Measurements from ENCODE around the gene KRTAP4-9.
A peak's percentile ranks its signal among the peaks of the same experiment; 100 is the strongest.
"Not testable (repeated sequence)": the region's sequence is repeated elsewhere in the genome, so short reads cannot be mapped to it uniquely, and the experiment has no call there.

The KRTAP4-9 gene

DNA sequence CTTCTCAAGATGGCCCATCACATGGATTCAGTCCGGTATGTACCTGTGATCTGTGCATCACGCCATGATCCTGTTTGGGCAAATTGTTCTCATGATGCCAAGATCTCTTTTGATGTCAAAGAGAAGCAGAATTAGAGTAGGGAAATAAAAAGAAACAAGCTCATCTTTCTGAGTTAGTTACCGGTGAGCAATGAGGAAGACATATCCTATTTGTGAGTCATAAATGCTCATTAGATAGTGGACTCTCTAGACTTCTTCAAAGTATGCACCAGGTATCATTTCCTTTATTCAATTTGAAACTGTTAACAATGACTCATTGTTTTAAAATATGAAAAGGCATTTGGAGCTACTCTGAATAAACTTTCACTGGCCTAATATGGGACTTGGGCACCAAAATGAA is 26.8 kb downstream of the KRTAP4-9 start:
- no peak for DNase-seq (ENCODE audit: low spot score)

DNA sequence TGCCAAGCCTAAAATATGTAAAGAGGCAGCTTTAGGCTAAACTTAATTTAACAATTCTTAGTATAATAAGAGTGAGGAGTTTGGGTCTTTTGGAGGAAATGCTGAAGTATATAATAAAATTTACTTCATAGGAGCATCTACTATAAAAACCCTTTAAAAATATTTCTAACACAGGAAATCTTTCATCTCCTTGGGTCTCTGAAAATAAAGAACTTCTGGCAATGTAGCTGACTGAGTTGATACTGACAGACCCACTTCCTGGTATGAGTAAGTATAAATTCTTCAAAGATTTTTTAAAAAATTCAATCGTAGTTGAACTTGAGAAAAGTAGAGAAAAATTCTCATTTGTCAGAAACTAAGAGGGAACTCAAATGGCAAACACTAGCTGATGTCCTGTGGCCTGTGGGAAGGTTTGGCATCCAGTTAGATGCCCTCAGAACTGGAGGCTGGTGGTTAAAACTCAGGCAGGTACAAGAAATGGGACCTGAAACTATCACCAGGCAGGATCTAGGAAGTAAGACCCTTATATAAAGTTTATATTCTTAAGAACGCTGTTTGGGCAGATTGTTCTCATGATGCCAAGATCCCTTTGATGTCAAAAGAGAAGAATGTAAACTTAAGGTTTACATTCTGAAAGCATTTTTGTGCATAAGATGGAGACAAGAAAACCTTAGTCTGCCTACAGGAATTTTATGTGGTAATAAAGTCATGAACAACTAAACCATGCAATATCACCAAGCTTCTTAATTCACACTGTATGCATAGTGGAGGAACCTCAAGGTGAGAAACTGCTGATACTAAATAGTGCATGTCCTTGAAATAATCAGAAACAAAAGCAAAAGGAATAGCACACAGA is 28.9 kb downstream of the KRTAP4-9 start:
- DNase-seq (ENCODE audit: low spot score) = peak; percentile 16

DNA sequence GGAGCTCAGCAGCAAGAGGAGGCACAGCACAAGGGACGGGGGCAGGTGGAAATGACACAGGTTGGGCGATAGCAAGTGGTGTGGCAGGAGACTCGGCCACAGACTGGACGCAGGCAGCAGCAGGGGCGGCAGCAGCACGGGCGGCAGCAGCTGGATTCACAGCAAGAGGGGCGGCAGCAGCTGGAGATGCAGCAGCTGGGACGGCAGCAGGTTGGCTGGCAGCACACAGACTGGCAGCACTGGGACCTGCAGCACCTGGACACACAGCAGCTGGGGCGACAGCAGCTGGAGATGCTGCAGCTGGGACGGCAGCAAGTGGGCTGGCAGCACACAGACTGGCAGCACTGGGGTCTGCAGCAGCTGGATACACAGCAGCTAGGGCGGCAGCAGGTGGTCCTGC is 34.7 kb downstream of the KRTAP4-9 start:
- DNase-seq (ENCODE audit: low spot score) = not testable (repeated sequence)

DNA sequence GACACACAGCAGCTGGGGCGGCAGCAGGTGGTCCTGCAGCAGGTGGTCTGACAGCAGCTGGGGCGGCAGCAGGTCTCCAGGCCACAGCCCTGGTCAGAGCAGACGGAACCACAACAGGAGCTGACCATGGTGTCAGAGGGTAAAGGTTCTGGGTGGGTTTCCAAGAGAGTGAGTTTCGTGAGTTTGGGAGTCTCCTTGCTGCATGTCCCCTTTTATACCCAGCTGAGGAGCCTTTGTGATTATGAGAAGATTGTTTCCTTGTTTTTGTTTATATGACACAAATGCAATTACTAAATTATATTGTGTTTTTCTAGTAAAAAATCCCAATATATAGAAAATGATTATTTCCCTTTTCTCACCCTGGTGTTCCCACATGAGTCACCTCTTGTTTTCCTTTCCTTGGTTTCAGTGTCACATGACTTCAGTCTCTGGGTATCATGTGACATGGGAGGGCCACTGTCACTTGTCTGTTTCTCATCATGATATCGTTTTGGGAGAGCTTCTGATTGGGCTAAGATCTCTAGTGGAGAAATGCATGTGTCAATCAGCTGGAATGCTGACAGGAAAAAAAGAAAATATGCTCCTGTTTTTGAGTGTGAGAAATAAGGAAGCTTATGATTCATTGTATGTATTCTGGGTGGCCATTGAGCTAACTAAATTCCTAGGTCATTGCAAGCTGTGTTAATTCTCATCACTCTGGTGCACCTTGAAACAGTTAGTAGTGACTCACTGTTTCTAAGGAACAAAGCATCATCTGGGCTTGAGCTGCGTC is 35.4 kb downstream of the KRTAP4-9 start, which contains the start of gene KRTAP4-6:
TSS of gene KRTAP4-6 (minus strand) at position 185 of the 772 bp plus-strand sequence. CDS start at position 128, 57 bp downstream.
- peak; percentile 35 for DNase-seq (ENCODE audit: low spot score)

DNA sequence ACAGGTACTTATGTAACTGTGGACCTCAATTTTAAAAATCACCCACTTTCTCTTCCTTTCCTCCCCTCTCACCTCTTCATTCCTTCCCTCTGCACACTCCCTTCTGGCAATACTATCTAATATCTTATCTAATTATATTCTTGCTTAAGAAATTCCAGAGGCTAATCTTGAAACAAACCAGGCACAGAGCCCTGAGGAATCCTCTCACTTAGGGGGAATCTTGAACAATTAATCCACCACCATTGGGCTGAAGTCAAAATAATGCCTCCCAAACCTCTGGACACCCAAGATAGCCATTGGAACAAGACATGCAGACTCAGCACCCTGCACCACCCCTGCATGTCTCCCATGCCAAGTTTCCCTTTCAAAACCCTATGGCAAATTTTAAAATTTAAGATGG is 36.2 kb downstream of the KRTAP4-9 start:
- DNase-seq (ENCODE audit: low spot score) = no peak

DNA sequence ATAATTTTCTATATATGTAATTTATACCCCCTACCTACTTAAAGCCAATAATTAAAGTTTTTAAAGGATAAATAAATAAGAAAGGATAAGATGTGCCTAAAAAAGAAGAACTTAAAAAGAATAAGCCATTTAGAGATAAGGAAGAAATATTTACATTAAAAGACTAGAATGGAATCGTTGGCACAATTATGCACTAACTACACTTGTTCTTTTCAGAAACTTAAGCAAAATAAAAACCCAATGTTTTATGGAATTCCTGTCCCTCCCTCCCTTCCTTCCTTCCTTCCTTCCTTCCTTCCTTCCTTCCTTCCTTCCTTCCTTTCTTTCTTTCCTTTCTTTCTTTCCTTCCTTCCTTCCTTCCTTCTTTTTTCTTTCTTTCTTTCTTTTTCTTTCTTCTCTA is 39.7 kb downstream of the KRTAP4-9 start:
- no peak for DNase-seq (ENCODE audit: low spot score)

DNA sequence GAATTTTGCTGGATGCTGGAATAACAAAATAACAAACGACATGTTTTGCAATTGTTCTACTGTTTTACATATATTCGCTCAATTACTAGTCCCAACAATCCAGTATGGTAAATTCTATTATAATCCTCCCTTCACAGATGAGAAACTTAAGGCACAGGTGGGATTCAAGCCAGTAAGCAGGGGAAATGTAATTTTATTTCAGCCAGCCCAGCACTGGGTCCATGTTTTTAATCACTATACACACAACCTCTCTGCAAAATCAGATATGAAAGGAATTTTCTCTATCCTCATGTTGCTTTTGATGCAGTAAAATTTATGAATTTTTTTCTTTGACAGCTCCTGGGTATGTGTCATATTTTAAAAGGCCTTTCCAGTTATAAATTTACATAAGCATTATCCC is 40.1 kb downstream of the KRTAP4-9 start:
- DNase-seq (ENCODE audit: low spot score) = no peak

DNA sequence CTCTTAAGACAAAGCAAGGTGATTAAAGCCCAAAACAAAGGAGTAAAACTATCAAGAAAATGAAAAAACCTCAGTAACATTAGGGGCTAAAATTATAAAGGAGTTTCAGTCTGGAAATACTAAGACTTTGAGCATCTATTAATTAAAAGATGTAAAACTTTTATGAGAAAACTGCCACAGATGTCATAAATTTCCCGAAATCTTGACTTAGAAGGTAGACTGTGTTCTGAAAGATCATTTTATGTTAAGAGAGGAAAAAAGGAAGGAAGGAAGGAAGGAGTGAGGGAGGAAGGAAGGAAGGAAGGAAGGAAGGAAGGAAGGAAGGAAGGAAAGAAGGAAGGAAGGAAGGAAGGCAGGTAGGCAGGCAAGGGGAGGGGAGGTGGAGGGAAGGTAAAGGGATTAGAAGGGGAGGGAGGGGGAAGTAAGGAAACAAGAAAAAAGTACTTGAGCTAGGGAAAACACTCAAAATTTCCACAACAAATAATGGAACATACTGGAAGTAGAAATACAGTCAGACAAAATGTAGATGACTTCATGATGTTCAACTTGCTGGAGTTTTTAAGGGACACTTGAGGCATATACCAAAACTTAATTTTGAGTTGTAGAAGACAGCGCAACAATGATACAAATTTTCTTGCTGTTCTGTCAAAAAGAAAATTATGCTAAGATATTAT is 42.5 kb downstream of the KRTAP4-9 start:
- no peak for DNase-seq (ENCODE audit: low spot score)

DNA sequence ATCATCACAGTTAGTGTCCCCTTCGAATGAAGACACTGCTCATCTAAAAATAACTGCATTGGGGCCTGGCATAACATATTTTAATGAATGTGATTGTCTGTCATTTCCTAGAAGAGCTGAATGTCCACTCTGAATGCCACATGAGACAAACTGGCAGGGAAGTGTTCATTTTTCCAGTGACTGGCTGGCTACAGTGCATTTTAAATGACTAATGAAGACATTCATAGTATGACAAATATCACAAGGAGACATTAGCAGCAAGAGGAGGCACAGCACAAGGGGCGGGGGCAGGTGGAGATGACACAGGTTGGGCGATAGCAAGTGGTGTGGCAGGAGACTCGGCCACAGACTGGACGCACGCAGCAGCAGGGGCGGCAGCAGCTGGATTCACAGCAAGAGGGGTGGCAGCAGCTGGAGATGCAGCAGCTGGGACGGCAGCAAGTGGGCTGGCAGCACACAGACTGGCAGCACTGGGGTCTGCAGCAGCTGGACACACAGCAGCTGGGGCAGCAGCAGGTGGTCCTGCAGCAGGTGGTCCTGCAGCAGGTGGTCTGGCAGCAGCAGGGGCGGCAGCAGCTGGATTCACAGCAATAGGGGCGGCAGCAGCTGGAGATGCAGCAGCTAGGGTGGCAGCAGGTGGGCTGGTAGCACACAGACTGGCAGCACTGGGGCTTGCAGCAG is 43.9 kb downstream of the KRTAP4-9 start:
- not testable (repeated sequence) for DNase-seq (ENCODE audit: low spot score)

DNA sequence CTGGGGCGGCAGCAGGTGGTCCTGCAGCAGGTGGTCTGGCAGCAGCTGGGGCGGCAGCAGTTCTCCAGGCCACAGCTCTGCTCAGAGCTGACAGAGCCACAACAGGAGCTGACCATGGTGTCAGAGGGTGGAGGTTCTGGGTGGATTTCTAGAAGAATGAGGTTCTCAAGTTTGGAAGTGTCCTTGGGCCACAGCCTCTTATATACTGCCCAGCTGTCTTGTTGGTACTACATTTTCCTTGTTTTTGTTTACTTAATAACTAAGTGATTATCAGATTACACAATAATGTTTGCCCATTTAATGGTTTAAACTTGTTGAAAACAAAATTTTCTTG is 44.4 kb downstream of the KRTAP4-9 start, which contains the start of gene KRTAP4-5:
TSS of gene KRTAP4-5 (minus strand) at position 174 of the 334 bp plus-strand sequence. CDS start at position 116, 58 bp downstream.
- no peak for DNase-seq (ENCODE audit: low spot score)

DNA sequence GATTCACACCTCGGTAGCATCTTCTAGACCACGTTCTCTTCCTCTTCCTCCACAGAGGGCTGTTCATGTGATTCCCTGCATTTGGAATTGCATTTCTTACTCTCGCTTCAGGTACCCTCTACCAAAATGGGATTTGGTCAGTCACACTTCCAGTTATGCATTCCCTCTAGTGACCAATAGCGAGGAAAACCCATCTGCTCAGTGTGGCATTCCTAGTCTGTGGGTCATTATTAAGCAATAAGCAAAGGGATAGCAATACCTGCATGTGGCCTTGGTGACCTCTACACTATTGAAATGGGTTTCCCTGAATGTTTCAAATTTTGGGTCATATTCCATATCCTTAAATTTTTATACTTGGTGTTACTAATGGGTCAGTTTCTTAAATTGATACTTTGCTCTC is 44.8 kb downstream of the KRTAP4-9 start:
- DNase-seq (ENCODE audit: low spot score) = no peak

DNA sequence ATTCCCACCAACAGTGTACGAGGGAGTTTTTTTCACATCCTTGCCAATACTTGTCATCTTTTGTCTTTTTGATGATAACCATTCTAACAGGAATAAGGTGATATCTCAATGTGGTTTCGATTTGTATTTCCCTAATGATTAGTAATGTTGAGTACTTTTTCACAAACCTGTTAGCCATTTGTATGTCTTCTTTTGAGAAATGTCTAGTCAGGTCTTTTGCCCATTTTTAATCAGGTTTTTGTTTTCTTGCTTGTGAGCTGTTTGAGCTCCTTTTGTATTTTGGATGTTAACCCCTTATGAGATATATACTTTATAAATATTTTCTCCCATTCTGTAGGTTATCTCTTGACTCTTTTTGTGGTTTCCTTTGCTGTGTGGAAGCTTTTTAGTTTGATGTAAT is 46.3 kb downstream of the KRTAP4-9 start:
- no peak for DNase-seq (ENCODE audit: low spot score)

DNA sequence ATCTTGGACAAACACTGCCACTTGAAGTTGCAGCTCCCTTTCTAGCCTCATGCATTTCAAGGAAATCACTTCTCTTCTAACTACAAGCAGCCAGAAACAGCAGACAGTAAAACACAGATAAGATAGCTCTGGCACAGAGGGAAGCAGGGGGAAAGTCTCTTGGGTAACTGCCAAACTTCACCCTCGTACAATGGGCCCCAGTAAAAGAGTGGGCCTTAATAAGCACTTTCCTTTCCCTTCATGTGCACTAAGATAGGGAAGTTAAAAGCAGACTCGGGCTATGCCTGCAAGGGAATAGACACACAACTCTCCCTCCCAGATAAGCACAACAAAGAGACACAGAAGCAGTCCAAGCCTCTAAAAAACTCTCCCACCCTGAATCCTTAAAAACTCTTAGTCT is 48.7 kb downstream of the KRTAP4-9 start:
- DNase-seq (ENCODE audit: low spot score) = no peak

Data from hepatic stellate cell (primary cell).